Keratinocyte (primary cell): ENCODE measurements around the gene PRR5. TPM values are rescaled to one million over a fixed set of nuclear protein-coding genes. Genes with fewer than 3 reads are reported as not detected.

Experiments
- DNase-seq: peaks from one replicate; pipeline ENCODE4 v3.0.0-alpha.2; 2011; ENCODE audit warnings: low read depth, missing footprints, low spot score
- FAIRE-seq: peaks from 2 replicates; lab custom pipeline; 2011; peaks lifted over from hg19 to GRCh38; lab: Jason Lieb, UNC
- H2AFZ ChIP-seq: 2 replicates; pipeline ENCODE4 v1.6.0; 2012; ENCODE audit warnings: low read length, control low read depth, inconsistent platforms; ENCODE audit not compliant: control insufficient read depth
- H3K27ac ChIP-seq: 2 replicates; pipeline ENCODE4 v1.5.1; 2011; ENCODE audit warnings: low read length; ENCODE audit not compliant: control insufficient read depth, insufficient read depth
- H3K27me3 ChIP-seq: 3 replicates; pipeline ENCODE4 v1.6.0; 2011; ENCODE audit warnings: low read length; ENCODE audit not compliant: control insufficient read depth, insufficient read depth; ENCODE audit errors: extremely low read depth
- H3K36me3 ChIP-seq, 2 experiments: 2 replicates in 1 of 2; 3 replicates in 1 of 2; pipeline ENCODE4 v1.5.1; 2011; ENCODE audit warnings: low read length in 2 of 2, mild to moderate bottlenecking in 1 of 2; ENCODE audit not compliant: control insufficient read depth in 2 of 2, insufficient read depth in 2 of 2; ENCODE audit errors: extremely low read depth in 1 of 2
- H3K4me1 ChIP-seq: 3 replicates; pipeline ENCODE4 v1.5.1; 2011; ENCODE audit warnings: low read length; ENCODE audit not compliant: control insufficient read depth, insufficient read depth; ENCODE audit errors: extremely low read depth
- H3K4me2 ChIP-seq: 3 replicates; pipeline ENCODE4 v1.6.0; 2011; ENCODE audit warnings: low read depth, low read length; ENCODE audit not compliant: control insufficient read depth, insufficient read depth; ENCODE audit errors: extremely low read depth
- H3K4me3 ChIP-seq, 3 experiments: fragments of 200-600 bp in 1 of 3; sonication (generic) in 1 of 3; 2 replicates in 2 of 3; 3 replicates in 1 of 3; pipeline ENCODE4 v1.5.1; 2011 to 2016; ENCODE audit warnings: low read length in 3 of 3, mild to moderate bottlenecking in 3 of 3, control low read depth in 2 of 3, inconsistent platforms in 1 of 3, low read depth in 1 of 3, mixed read lengths in 1 of 3, mixed run types in 1 of 3, moderate library complexity in 1 of 3; ENCODE audit not compliant: control insufficient read depth in 2 of 3, insufficient read depth in 2 of 3; ENCODE audit errors: extremely low read depth in 1 of 3
- H3K79me2 ChIP-seq: 2 replicates; pipeline ENCODE4 v1.6.0; 2012; ENCODE audit warnings: low read length; ENCODE audit not compliant: control insufficient read depth, insufficient read depth
- H3K9ac ChIP-seq: 3 replicates; pipeline ENCODE4 v1.6.0; 2011; ENCODE audit warnings: low read length; ENCODE audit not compliant: control insufficient read depth, insufficient read depth; ENCODE audit errors: extremely low read depth
- H3K9me1 ChIP-seq: 3 replicates; pipeline ENCODE4 v1.6.0; 2011; ENCODE audit warnings: low read length; ENCODE audit not compliant: control insufficient read depth, insufficient read depth; ENCODE audit errors: extremely low read depth
- H3K9me3 ChIP-seq: 2 replicates; pipeline ENCODE4 v1.5.1; 2012; ENCODE audit warnings: low read depth, low read length; ENCODE audit not compliant: control insufficient read depth
- H4K20me1 ChIP-seq: 3 replicates; pipeline ENCODE4 v1.6.0; 2011; ENCODE audit warnings: low read length; ENCODE audit not compliant: control insufficient read depth, insufficient read depth; ENCODE audit errors: extremely low read depth
- CTCF ChIP-seq, 3 experiments: IDR thresholded peaks in 1 of 3; conservative IDR thresholded peaks in 1 of 3; optimal IDR thresholded peaks in 1 of 3; 2 replicates in 2 of 3; 3 replicates in 1 of 3; pipeline versions ENCODE3 to v1.5.1; 2011; ENCODE audit warnings: low read length in 3 of 3, mild to moderate bottlenecking in 3 of 3, moderate library complexity in 2 of 3, control low read depth in 1 of 3, inconsistent platforms in 1 of 3; ENCODE audit not compliant: insufficient read depth in 2 of 3; ENCODE audit errors: extremely low read depth in 1 of 3
- EZH2 ChIP-seq: IDR thresholded peaks from one replicate; pipeline ENCODE4 v1.6.1; 2012; ENCODE audit warnings: inconsistent platforms, mild to moderate bottlenecking, low read length, moderate library complexity
- dilution Hi-C: fragments of 300-500 bp; cut with MboI; formaldehyde crosslinking; loops from one replicate; pipeline ENCODE4 v1.7.0; 2020; ENCODE audit warnings: low sequenced_read_pairs; ENCODE audit not compliant: extremely low pct_ligation_motif_present
- polyA plus RNA-seq, 5 experiments: library from polyadenylated mRNA; depleted of rRNA in 3 of 5; stranded (reverse) in 3 of 5; stranded (forward) in 1 of 5; unstranded in 1 of 5; fragments of >200 nt; gene quantifications; 1 replicate in 1 of 5; 2 replicates in 3 of 5; 3 replicates in 1 of 5; pipeline versions ENCODE4 v1.2.1 to v1.2.3, GENCODE V29; 2011 to 2012; ENCODE audit warnings: missing spikeins in 2 of 5, low read depth in 1 of 5, low replicate concordance in 1 of 5

The PRR5 gene
- polyA plus RNA-seq, 1 donor (not counting 4 experiments of a cell fraction or from before 2014, with no cell fraction given) = 9.1 TPM

- no peak overlapping the region for H3K9ac ChIP-seq
- peaks cover 4% of the 10 kb centered on the region for H3K27me3 ChIP-seq
- dilution Hi-C loops = no loop called here
- no peaks in the 10 kb centered on the region for H3K79me2 ChIP-seq
- H4K20me1 ChIP-seq = no peaks in the 10 kb centered on the region
- H3K4me1 ChIP-seq = no peaks in the 10 kb centered on the region
- FAIRE-seq = no peak
- TF ChIP-seq EZH2 (no peak), CTCF (optimal IDR thresholded peaks at IDR 0.05 in 1 of 3, IDR thresholded peaks at IDR 0.05 in 1 of 3, conservative IDR thresholded peaks at IDR 0.05 in 1 of 3; ENCODE audit: extremely low read depth in 1 of 3, insufficient read depth in 2 of 3, low read length in 3 of 3) (no peak)
- peaks cover 0 to 18% of the 10 kb centered on the region in 2 experiments for H3K36me3 ChIP-seq
- no peaks in the 10 kb centered on the region for H3K9me1 ChIP-seq
- H3K4me3 ChIP-seq = no peak overlapping the region
- no peak overlapping the region for H2AFZ ChIP-seq
- H3K27ac ChIP-seq = no peak overlapping the region
- DNase-seq = no peak
- H3K4me2 ChIP-seq = no peak overlapping the region
- no peaks in the 10 kb centered on the region for H3K9me3 ChIP-seq
Observed at GRCh38 chr22:44731357-44731970, 29.5 kb downstream of the PRR5 start.

GRCh38 chr22:44732017-44732561 lies 30.1 kb downstream of the PRR5 start:
- H3K4me1 ChIP-seq = no peaks in the 10 kb centered on the region
- no peaks in the 10 kb centered on the region for H4K20me1 ChIP-seq
- H3K36me3 ChIP-seq = peaks cover 0 to 16% of the 10 kb centered on the region in 2 experiments
- no peaks in the 10 kb centered on the region for H3K9me3 ChIP-seq
- no peak overlapping the region for H3K9ac ChIP-seq
- H2AFZ ChIP-seq = no peak overlapping the region
- no peaks in the 10 kb centered on the region for H3K9me1 ChIP-seq
- no peak overlapping the region for H3K4me3 ChIP-seq
- no peaks in the 10 kb centered on the region for H3K79me2 ChIP-seq
- peaks cover 9% of the 10 kb centered on the region for H3K27me3 ChIP-seq
- no peak for FAIRE-seq
- no peak for DNase-seq
- dilution Hi-C loops = no loop called here
- no peak overlapping the region for H3K27ac ChIP-seq
- no peak overlapping the region for H3K4me2 ChIP-seq
- TF ChIP-seq EZH2 (no peak), CTCF (optimal IDR thresholded peaks at IDR 0.05 in 1 of 3, IDR thresholded peaks at IDR 0.05 in 1 of 3, conservative IDR thresholded peaks at IDR 0.05 in 1 of 3; ENCODE audit: extremely low read depth in 1 of 3, insufficient read depth in 2 of 3, low read length in 3 of 3) (no peak)
